Neural progenitor cell (in vitro differentiated cells): ENCODE results near the gene ZNF784.

Experiments
- CTCF ChIP-seq: fragments of 200-600 bp; sonication (generic); IDR thresholded peaks from 2 replicates; pipeline ENCODE4 v1.5.1; 2017; ENCODE audit warnings: antibody characterized with exemption, mild to moderate bottlenecking
- EZH2 ChIP-seq: fragments of 200-600 bp; sonication (generic); IDR thresholded peaks from 2 replicates; pipeline ENCODE4 v1.6.1; 2017; ENCODE audit warnings: antibody characterized with exemption, mild to moderate bottlenecking, moderate library complexity
- EZH2phosphoT487 ChIP-seq: fragments of 200-600 bp; sonication (generic); IDR thresholded peaks from 2 replicates; pipeline ENCODE4 v1.6.1; 2017; ENCODE audit warnings: antibody characterized with exemption

GRCh38 chr19:55599842-55600661 is 24.3 kb downstream of the ZNF784 start, which contains the start of gene ZNF524:
- TF ChIP-seq CTCF (no peak), EZH2 (no peak), EZH2phosphoT487 (no peak)
